Left hindlimb (tissue), 1 donor: ENCODE results near the gene TMEM213.

ENCODE experiments used
- DNase-seq: peaks from one replicate; pipeline ENCODE4 v3.0.0-alpha.2; 2018

Gene TMEM213

DNA sequence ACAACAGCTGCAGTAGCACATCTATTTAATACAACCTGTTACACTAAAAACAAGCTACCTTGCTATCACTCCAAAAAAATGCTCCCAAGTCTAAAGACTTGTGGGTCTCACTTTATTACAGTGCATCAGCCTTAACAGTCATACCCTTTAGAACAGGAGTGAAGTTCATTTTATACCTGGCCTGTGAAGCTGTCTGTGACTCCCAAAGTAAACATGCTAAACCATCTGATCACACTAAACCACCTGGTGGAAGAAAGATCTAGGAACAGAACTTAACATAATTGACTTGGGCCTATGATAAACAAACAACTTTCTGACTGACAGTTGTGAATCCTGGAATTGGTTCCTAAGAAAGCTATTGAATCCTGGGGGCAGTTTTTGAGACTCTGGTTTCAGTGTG is 81.1 kb downstream of the TMEM213 start:
- no peak for DNase-seq

DNA sequence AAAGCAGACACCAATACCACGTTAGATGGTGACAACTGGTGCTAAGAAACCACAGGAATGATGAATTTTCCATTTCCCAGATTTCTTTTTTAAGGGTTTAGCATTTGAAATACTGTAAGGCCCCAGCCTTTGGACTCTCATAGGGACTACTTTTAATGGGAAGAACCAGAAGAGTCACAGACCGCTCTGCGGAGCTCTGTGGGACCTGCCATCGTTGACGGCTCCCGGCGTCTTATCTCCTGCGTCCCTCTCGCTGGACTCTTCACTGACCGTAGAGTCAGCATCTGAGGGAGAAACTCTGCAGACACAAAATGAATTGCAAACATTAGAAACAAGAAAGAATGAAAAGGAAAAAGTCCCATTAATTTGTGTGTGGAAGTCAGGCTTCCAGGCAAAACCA is 81.6 kb downstream of the TMEM213 start:
- DNase-seq: no peak

DNA sequence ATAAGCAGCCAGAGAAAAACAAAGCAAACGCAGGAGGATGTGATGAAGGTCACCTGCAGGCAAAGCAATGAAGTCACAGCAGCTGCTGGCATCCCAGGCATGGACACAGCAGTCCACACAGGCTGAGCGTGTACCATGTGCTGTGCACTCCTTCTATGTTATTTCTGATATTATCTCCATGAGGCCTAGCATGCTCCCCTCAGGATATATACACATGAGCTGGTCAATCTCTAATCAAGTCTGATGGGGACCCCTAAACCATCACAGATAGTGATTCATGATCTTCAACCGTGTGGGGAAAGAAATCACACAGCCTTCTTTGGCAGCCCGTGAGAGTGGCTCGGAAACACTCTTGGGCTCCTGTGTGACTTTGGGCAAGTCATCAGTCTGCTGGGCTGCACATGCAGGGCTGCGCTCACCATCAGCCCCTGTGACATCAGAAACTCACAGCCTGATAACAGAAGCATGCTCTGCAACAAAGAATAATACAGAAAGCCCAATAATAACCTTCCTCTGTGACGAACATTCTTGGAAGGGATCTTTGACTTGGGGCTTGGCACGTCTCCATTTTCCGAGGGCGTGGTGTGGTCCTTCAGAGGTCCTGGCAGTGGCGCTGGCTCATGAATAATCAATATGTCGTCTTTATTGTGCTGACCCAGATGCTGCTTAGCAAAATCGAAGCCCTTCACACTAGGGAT is 83.2 kb downstream of the TMEM213 start:
- no peak for DNase-seq

DNA sequence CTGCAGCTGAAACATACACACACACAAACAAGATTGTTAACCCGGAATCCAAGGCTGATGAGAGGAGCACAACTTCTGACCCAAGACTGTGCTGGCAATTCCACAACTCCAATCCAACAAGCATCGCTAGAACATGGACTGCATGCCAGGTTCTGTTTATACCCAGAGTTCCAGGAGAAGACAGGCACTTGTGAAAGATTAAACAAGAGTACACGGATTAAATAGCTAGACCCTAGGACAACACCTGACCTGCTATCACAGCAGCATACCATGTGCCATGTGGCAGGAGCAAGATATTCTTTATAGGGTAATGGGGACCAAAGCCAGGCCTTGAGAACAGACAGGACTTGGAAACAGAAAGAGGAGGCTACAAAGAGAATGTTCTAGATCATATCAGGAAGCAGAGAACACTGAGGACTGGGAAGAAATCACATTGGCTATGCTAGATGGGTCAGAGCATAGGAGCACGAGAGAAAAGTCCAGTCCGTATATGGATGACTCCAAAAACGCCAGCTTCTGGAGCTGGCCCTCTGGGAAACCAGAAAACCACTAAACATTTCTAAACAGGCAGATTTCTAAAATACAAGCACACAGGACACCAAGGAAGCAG is 83.9 kb downstream of the TMEM213 start:
- DNase-seq: no peak

DNA sequence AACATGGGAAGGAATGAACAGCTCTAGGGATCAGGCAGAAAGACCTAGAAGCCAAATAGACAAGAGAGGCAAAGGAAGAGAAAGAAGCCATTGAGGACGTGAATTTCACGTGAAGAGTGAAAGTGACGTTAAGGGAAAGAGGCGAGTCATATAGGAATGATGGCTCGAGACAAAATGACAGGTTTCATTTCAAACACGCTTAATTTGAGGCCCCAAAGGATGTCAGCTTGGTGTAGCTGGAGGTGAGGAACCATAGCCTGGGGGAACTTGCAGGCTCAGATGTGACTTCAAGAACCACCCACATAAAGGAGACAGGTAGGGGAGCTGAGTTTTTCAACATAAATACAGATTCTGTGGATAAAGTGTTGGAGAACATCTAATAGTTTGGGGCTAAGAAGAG is 84.5 kb downstream of the TMEM213 start:
- DNase-seq: no peak

DNA sequence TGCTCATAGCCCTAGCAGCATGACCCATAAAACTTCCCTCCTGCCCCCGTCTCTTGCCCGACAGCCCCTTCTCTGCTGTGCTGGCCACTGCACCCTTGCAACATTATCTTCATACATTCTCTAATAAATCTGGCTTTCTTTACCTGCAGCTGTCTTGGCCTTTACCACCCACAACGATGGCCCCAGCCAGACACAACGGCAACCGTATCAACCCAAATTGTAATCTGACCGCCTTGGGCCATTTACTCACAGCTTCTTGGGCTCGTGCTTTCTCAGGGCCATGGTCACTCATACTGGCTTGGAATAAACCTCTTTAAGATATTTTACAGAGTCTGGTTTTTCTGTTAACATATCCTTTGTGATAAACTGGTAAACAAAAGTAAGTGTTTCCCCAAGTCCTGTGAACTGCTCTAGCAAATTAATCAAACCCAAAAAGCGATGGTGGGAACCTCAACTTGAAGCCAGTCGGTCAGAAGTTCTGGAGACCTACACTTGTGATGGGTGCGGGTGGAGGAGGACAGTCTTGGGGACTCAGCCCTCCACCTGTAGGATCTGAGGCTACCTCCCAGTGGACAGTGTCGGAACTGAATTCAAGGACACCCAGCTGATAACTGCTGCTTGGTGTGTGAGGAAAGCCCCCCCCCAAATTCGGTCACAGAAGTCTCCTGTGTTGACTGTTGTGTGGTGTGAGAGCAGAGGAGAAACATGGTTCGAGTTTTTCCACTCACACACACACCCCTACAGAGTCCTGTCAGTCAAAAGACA is 87.8 kb downstream of the TMEM213 start:
- no peak for DNase-seq

DNA sequence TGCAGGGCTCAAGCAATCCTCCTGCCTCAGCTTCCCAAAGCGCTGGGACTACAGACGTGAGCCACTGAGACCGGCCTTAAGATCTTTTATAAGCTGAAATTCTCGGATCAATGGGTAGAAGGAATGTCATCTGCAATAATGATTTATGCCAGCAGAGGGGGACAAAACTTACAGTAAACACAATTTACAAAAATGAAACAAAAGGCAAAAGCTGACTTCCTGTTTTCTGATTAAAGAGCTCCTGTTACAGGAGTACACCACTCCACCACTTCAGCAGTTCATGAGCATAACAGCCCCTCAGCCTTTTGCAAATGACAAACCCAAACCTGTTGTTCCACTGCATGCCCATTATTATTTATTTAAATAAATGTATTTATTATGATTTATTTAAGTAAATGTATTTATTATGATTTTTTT is 88.7 kb downstream of the TMEM213 start:
- no peak for DNase-seq

DNA sequence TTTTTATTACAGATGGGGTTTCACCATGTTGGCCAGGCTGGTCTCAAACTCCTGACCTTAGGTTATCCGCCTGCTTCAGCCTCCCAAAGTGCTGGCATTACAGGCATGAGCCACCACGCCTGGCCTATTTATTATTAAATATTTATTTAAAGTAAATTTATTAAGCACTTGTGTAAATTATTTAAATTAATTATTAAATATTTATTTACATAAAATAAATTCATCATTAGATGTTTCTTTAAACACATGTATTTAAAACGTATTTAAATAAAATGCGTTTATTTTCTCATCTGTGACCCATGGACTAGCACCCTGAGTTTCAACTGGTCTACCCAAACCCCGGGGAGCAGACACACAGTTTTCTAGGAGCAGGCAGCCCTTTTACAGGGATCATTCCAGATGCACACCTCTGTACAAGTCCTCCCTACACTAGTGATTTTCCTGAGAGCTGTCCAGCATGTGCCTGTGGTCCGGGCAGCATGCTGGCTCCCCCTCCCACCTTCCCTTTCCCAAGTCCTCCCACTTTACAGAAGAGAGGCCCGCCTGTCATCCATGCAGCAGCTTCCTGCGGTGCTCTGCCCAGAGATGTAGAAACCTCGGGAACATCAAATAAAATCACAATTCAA is 89.4 kb downstream of the TMEM213 start:
- DNase-seq: no peak
